HG03196 (cell line): ENCODE data around the gene SESN1.

ENCODE experiments used
- ATAC-seq: cut with Tn5 transposase; IDR thresholded peaks from one replicate; pipeline ENCODE4 v1.9.1; 2021; ENCODE audit not compliant: unreplicated experiment

Gene SESN1

DNA sequence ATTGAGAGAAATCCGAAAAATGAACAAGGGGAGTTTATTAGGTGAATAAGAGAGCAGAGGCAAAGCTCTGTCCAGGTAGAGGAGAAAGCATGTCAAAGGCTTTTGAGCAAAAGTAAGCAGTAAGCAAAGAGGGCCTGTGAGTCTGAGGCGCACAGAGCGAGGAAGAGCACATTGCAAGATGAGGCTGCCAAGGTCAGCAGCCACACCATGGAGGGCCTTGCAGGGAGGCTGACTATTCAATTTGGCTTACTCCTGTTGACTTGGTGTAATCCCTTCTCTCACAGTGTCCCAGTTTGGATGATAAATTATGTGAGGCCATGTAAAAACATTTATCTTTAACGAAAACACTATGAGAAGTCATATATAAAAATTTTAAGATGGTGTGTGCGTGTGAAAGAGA is 32.4 kb downstream of the SESN1 start:
- ATAC-seq, result no peak

DNA sequence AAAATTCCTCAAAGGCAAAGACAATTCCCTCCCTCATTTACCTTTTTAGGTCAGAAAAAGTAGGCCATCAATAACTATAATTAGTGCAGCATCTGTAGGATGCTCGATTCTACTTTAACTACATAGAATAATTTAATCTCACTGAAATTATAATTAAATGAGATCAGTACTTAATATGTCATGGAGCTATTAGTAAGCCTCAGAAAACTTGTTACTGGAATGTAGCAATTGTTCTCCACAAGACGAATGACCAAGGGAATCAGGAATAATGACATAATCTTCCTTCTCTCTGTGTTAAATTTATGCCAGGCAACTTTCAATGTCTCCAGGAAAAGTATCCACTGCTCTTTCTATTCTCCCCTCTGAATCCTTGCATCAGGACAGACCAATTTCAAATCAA is 34.1 kb downstream of the SESN1 start:
- ATAC-seq, result no peak

GRCh38 chr6:109059571-109060021 is 35.0 kb downstream of the SESN1 start:
- ATAC-seq, result no peak

GRCh38 chr6:109059153-109059552 is 35.5 kb downstream of the SESN1 start:
- ATAC-seq, result no peak

- no peak for ATAC-seq
These were observed 36.0 kb downstream of the SESN1 start for GRCh38 chr6:109058620-109059019.

- ATAC-seq, result no peak
These were observed 38.0 kb downstream of the SESN1 start for GRCh38 chr6:109056661-109057060.

DNA sequence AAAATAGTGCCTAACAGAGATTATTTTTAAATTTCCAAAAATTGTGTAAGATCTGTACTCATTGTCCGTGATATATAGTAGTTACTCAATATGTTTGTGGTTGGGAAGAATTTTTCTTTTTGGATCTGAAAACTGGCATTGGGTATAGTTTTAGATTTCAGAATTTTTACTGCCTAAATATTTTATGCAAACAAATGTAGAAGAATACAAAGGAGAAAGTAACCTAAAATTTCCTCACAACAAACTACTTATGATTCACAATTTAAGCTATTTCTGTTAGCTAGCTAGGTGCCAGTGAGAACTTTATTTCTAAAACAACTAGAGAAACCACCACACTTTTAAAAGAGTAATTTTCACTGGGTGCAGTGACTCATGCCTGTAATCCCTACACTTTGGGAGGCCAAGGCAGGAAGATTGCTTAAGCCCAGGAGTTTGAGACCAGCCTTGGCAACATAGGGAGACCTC is 38.8 kb downstream of the SESN1 start:
- no peak for ATAC-seq

- ATAC-seq, result no peak
These were observed 41.3 kb downstream of the SESN1 start for GRCh38 chr6:109053336-109053735.

- no peak for ATAC-seq
These were observed 41.8 kb downstream of the SESN1 start for GRCh38 chr6:109052852-109053251.

GRCh38 chr6:109052018-109052651 is 42.5 kb downstream of the SESN1 start:
- no peak for ATAC-seq

DNA sequence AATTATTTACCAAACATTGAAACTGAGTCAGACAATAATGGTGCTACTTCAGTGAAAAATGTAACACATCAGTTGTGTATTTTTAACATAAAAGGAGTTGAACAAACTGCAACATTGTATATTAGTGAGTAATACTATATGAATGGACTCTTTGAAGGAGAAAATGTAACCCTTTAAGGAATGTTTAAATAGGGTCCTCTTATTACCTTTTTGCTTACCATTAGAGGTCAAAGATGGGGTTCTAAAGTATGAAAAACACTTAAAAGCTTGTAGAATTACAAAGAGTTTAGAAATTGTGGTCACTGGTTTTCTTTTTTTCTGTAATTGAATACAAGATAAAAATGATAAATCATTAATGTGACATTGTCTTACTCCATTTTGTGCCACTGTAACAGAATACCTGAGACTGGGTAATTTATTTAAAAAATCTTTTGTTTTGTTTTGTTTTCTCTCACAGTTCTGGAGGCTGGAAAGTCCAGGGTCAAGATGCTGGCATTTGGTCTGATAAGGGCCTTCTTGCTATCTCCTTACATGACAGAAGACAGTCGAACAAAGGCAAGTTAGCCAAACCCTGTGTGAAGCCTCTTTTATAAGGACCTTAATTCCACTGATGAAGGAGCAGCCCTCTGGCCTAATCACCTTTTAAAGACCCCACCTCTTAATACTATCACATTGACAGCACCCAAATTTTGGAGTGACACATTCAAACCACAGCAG is 43.2 kb downstream of the SESN1 start:
- no peak for ATAC-seq

GRCh38 chr6:109050447-109051102 is 44.1 kb downstream of the SESN1 start:
- no peak for ATAC-seq

DNA sequence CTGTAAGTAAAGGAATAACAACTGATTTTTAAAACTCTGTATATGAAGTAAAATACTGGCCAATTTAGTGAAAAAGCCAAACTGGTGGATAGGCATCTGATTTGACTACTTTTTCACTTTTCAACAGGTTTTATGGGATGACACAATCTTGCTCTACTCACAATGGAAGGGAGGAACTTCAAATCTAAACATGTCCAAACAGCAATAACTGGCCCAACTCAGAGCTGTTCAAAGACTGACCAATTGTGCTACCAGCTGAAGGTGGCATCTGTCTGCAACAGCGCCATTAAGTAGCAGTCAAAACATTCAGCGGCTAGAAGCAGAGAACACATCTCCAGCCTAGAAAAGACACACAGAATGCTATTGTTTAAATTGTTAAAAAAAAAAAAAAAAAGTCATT is 44.6 kb downstream of the SESN1 start:
- no peak for ATAC-seq

DNA sequence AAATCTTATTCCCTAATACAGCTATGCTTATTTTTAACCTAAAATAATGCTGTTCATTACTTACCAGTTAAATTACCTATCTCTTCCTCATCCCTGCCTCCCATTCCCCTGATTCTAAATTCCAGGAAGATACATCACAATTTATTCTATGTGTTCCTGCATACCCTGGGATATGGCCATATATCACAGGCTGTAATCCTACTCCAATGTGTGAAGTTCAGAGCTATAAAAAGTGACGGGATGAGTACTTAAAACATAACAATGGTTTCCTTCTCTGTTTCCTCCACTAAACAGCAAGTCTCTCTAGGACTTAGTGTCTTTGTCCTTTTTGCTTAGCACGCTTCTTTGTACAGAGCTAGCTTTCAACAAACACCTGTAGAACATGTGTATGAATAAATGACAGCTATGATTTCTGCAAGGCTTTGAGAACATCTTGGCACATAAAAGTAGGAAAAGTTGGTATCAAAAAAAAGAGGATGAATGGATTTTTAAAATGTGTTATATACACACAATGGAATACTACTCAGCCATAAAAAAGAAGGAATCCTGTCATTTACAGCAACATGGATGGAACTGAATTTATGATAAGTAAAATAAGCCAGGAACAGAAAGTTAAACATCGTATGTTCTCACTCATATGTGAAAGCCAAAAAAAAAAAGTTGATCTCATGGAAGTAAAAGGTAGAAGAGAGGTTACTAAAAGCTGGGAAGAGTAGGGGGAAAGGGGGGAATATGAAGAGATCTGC is 45.8 kb downstream of the SESN1 start:
- ATAC-seq, result no peak

- ATAC-seq, result no peak
These were observed 46.5 kb downstream of the SESN1 start for GRCh38 chr6:109048176-109048575.

GRCh38 chr6:109045493-109045892 is 49.2 kb downstream of the SESN1 start:
- no peak for ATAC-seq

GRCh38 chr6:109039795-109040194 is 54.9 kb downstream of the SESN1 start:
- no peak for ATAC-seq

GRCh38 chr6:109038837-109039398 is 55.7 kb downstream of the SESN1 start:
- ATAC-seq, result no peak

- ATAC-seq, result no peak
These were observed 57.9 kb downstream of the SESN1 start for GRCh38 chr6:109036574-109037294.

- ATAC-seq, result no peak
These were observed 60.1 kb downstream of the SESN1 start for GRCh38 chr6:109034526-109034925.
